HepG2 (cell line): Measurements from ENCODE around the gene DNAJC4. TPM values are rescaled to one million over a fixed set of nuclear protein-coding genes. Genes with fewer than 3 reads are reported as not detected.

Experiments
- ARNT ChIP-seq: fragments of 450-650 bp; IDR thresholded peaks from 2 replicates; pipeline ENCODE4 v1.6.1; 2017
- BRD4 ChIP-seq: sonication (generic); formaldehyde crosslinking; IDR thresholded peaks from 2 replicates; pipeline ENCODE4 v1.4.0; 2020; ENCODE audit warnings: missing genetic modification reagents
- FOXO1 ChIP-seq: sonication (generic); formaldehyde crosslinking; IDR thresholded peaks from 2 replicates; pipeline ENCODE4 v1.4.0; 2020; ENCODE audit warnings: missing genetic modification reagents
- HMGXB3 ChIP-seq: sonication (generic); formaldehyde crosslinking; IDR thresholded peaks from 2 replicates; pipeline ENCODE4 v1.4.0; 2020; ENCODE audit warnings: missing genetic modification reagents, borderline replicate concordance
- IKZF4 ChIP-seq: sonication (generic); formaldehyde crosslinking; IDR thresholded peaks from 2 replicates; pipeline ENCODE4 v1.5.1; 2020; ENCODE audit warnings: borderline replicate concordance, mild to moderate bottlenecking, low read depth, missing genetic modification reagents; ENCODE audit errors: not compliant biosample characterization
- MAFF ChIP-seq: IDR thresholded peaks from 2 replicates; pipeline ENCODE4 v1.6.1; 2011; ENCODE audit warnings: low read depth, low read length, improper control_type of control experiment
- MAFG ChIP-seq: sonication (generic); formaldehyde crosslinking; IDR thresholded peaks from 2 replicates; pipeline ENCODE4 v1.5.1; 2020; ENCODE audit warnings: mild to moderate bottlenecking, missing genetic modification reagents
- POGZ ChIP-seq: sonication (generic); formaldehyde crosslinking; IDR thresholded peaks from 2 replicates; pipeline ENCODE4 v1.4.0; 2020; ENCODE audit warnings: mild to moderate bottlenecking, missing genetic modification reagents
- SYNCRIP ChIP-seq: fragments of 200-400 bp; formaldehyde crosslinking; IDR thresholded peaks from 2 replicates; pipeline ENCODE4 v1.6.1; 2018; ENCODE audit warnings: mild to moderate bottlenecking, low read depth, low read length; ENCODE audit not compliant: insufficient read depth
- ZNF274 ChIP-seq: sonication (generic); formaldehyde crosslinking; IDR thresholded peaks from 2 replicates; pipeline ENCODE4 v1.5.1; 2020; ENCODE audit warnings: mild to moderate bottlenecking, missing genetic modification reagents
- ZNF292 ChIP-seq: sonication (generic); formaldehyde crosslinking; IDR thresholded peaks from 2 replicates; pipeline ENCODE4 v1.8.1; 2022; ENCODE audit warnings: mild to moderate bottlenecking, low read depth, missing genetic modification reagents, borderline replicate concordance
- ZNF34 ChIP-seq: sonication (generic); formaldehyde crosslinking; IDR thresholded peaks from 2 replicates; pipeline ENCODE4 v1.4.0; 2020; ENCODE audit warnings: mild to moderate bottlenecking, missing genetic modification reagents, borderline replicate concordance
- ZNF572 ChIP-seq: sonication (generic); formaldehyde crosslinking; IDR thresholded peaks from 2 replicates; pipeline ENCODE4 v1.5.1; 2020; ENCODE audit warnings: mild to moderate bottlenecking, missing genetic modification reagents
- ZNF605 ChIP-seq: sonication (generic); formaldehyde crosslinking; IDR thresholded peaks from 2 replicates; pipeline ENCODE4 v1.8.0; 2022; ENCODE audit warnings: mild to moderate bottlenecking, missing genetic modification reagents
- ZNF674 ChIP-seq: sonication (generic); formaldehyde crosslinking; IDR thresholded peaks from 2 replicates; pipeline ENCODE4 v1.5.0; 2020; ENCODE audit warnings: low read depth, mild to moderate bottlenecking, missing genetic modification reagents
- ZNF75D ChIP-seq: sonication (generic); formaldehyde crosslinking; IDR thresholded peaks from 2 replicates; pipeline ENCODE4 v1.8.1; 2023; ENCODE audit warnings: missing genetic modification reagents, mild to moderate bottlenecking, borderline replicate concordance
- ZNF841 ChIP-seq: sonication (generic); formaldehyde crosslinking; IDR thresholded peaks from 2 replicates; pipeline ENCODE4 v1.8.1; 2023; ENCODE audit warnings: missing genetic modification reagents, borderline replicate concordance
- polyA plus RNA-seq, 8 experiments: library from polyadenylated mRNA; depleted of rRNA in 3 of 8; stranded (reverse) in 7 of 8; unstranded in 1 of 8; fragments of >200 nt; fragmentation: Illumina TruSeq in 4 of 8; extraction: Trizol in 4 of 8; gene quantifications; 2 replicates each; pipeline versions ENCODE4 v1.2.1 to v1.2.3, GENCODE V29; 2011 to 2016; ENCODE audit warnings: low read depth in 4 of 8, missing spikeins in 1 of 8, mixed read lengths in 1 of 8; ENCODE audit not compliant: insufficient read depth in 1 of 8
- total RNA-seq, 5 experiments: library from RNA; depleted of rRNA; stranded (reverse); fragments of >200 nt; fragmentation: Illumina TruSeq; extraction: Trizol; gene quantifications; 2 replicates each; pipeline ENCODE4 v1.2.3, GENCODE V29; 2016; ENCODE audit warnings: low read depth in 1 of 5
- TF ChIP-seq, protein P1 (sequence below): sonication (generic); formaldehyde crosslinking; IDR thresholded peaks from 2 replicates; pipeline ENCODE4 v1.4.0; 2020; ENCODE audit warnings: missing genetic modification reagents, mild to moderate bottlenecking, borderline replicate concordance
- TF ChIP-seq, protein P2 (sequence below): sonication (generic); formaldehyde crosslinking; IDR thresholded peaks from 2 replicates; pipeline ENCODE4 v1.8.0; 2022; ENCODE audit warnings: mild to moderate bottlenecking, missing genetic modification reagents; ENCODE audit not compliant: insufficient replicate concordance

The DNAJC4 gene
- total and polyA plus RNA-seq, 2 of the 13 experiments (the other 11 are each of a cell fraction or from before 2014, with no cell fraction given), result 10.3 to 60.8 TPM

DNA sequence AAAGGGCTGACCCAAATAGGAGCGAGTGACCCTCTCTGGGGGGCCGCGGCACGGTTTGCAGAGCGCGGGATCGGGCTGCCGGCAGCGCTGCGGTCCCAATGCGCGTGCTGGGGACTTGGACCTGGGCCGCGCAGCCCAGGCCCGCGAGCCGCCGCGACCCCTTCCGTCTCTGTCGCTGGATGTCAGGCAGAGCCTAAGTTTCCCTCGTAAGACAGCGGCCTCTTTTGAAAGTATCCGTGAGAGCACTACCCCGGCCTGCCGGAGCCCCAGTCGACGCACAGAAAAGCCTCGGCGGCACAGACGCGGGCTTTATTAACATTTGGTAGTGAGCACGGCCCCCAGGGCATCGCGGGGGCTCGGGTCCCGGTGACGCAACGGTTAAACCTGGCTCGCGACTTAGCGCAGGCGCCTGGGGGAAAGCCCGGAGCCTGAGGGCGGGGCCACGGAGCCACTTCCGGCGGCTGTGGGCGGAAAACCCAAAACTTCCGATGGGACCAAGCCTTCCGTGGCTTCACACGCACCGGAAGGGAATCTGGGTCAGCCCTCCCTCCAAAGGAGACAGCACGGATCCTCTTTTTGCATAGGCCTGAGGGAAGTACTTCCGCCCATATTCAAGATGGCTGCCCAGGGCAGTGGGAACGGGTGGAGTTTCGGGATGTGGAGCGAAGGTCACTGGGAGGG lies 39.3 kb downstream of the DNAJC4 start (continued):
- TF ChIP-seq SYNCRIP, result no peak
- TF ChIP-seq ZNF292, result no peak
- TF ChIP-seq MAFF, result no peak; the same call in 1 of the 2 replicates
- no peak for TF ChIP-seq ZNF34 (CRISPR knock-in tag)
- TF ChIP-seq POGZ (CRISPR knock-in tag), result peak; percentile 36; the same call in 1 of the 2 replicates
- no peak for TF ChIP-seq ZNF75D (CRISPR knock-in tag)
- TF ChIP-seq, protein P1, sequence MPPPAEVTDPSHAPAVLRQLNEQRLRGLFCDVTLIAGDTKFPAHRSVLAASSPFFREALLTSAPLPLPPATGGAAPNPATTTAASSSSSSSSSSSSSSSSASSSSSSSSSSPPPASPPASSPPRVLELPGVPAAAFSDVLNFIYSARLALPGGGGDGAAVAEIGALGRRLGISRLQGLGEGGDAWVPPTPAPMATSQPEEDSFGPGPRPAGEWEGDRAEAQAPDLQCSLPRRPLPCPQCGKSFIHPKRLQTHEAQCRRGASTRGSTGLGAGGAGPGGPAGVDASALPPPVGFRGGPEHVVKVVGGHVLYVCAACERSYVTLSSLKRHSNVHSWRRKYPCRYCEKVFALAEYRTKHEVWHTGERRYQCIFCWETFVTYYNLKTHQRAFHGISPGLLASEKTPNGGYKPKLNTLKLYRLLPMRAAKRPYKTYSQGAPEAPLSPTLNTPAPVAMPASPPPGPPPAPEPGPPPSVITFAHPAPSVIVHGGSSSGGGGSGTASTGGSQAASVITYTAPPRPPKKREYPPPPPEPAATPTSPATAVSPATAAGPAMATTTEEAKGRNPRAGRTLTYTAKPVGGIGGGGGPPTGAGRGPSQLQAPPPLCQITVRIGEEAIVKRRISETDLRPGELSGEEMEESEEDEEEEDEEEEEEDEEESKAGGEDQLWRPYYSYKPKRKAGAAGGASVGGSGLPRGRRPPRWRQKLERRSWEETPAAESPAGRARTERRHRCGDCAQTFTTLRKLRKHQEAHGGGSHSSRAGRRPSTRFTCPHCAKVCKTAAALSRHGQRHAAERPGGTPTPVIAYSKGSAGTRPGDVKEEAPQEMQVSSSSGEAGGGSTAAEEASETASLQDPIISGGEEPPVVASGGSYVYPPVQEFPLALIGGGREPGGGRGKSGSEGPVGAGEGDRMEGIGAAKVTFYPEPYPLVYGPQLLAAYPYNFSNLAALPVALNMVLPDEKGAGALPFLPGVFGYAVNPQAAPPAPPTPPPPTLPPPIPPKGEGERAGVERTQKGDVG (CRISPR knock-in tag), result no peak
- TF ChIP-seq ZNF572 (CRISPR knock-in tag), result peak; percentile 19; the same call in 1 of the 2 replicates
- TF ChIP-seq ZNF605 (CRISPR knock-in tag), result no peak
- TF ChIP-seq ZNF274 (CRISPR knock-in tag), result no peak
- TF ChIP-seq MAFG (CRISPR knock-in tag), result no peak
- no peak for TF ChIP-seq IKZF4
- peak; percentile 73; the same call in 1 of the 2 replicates for TF ChIP-seq HMGXB3 (CRISPR knock-in tag)
- peak; percentile 9; the same call in 1 of the 2 replicates for TF ChIP-seq FOXO1 (CRISPR knock-in tag)
- TF ChIP-seq, protein P2, sequence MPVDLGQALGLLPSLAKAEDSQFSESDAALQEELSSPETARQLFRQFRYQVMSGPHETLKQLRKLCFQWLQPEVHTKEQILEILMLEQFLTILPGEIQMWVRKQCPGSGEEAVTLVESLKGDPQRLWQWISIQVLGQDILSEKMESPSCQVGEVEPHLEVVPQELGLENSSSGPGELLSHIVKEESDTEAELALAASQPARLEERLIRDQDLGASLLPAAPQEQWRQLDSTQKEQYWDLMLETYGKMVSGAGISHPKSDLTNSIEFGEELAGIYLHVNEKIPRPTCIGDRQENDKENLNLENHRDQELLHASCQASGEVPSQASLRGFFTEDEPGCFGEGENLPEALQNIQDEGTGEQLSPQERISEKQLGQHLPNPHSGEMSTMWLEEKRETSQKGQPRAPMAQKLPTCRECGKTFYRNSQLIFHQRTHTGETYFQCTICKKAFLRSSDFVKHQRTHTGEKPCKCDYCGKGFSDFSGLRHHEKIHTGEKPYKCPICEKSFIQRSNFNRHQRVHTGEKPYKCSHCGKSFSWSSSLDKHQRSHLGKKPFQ (CRISPR knock-in tag), result peak; percentile 10
- no peak for TF ChIP-seq ZNF674 (CRISPR knock-in tag)
- TF ChIP-seq BRD4, result peak; percentile 29; the same call in 1 of the 2 replicates
- TF ChIP-seq ARNT, result no peak
- no peak for TF ChIP-seq ZNF841 (CRISPR knock-in tag)
